ENCODE results near the gene HOXC9.

The HOXC9 gene

GRCh38 chr12:54012631-54013409 lies 12.9 kb downstream of the HOXC9 start:
- DNase-seq (ENCODE audit: low read depth in 2 of 2, low spot score in 1 of 2): no peak

- DNase-seq (ENCODE audit: low read depth in 2 of 2, low spot score in 1 of 2): no peak
Observed at GRCh38 chr12:54014377-54015017, 14.5 kb downstream of the HOXC9 start.

GRCh38 chr12:54015018-54015931 lies 15.3 kb downstream of the HOXC9 start:
- no peak for DNase-seq (ENCODE audit: low read depth in 2 of 2, low spot score in 1 of 2)

- no peak for DNase-seq (ENCODE audit: low read depth in 2 of 2, low spot score in 1 of 2)
Observed at GRCh38 chr12:54016051-54016450, 16.1 kb downstream of the HOXC9 start.

GRCh38 chr12:54016478-54016964 lies 16.6 kb downstream of the HOXC9 start:
- DNase-seq (ENCODE audit: low read depth in 2 of 2, low spot score in 1 of 2): no peak

GRCh38 chr12:54017027-54017788 lies 17.2 kb downstream of the HOXC9 start:
- no peak for DNase-seq (ENCODE audit: low read depth in 2 of 2, low spot score in 1 of 2)

GRCh38 chr12:54017878-54018467 lies 18.0 kb downstream of the HOXC9 start:
- peak; percentile 26 to 55 for DNase-seq (ENCODE audit: low read depth in 2 of 2, low spot score in 1 of 2)

GRCh38 chr12:54018468-54018984 lies 18.6 kb downstream of the HOXC9 start:
- DNase-seq (ENCODE audit: low read depth in 2 of 2, low spot score in 1 of 2): no peak

- DNase-seq (ENCODE audit: low read depth in 2 of 2, low spot score in 1 of 2): no peak
Observed at GRCh38 chr12:54019091-54019811, 19.3 kb downstream of the HOXC9 start.

GRCh38 chr12:54019924-54020590 lies 20.1 kb downstream of the HOXC9 start:
- DNase-seq (ENCODE audit: low read depth in 2 of 2, low spot score in 1 of 2): no peak

GRCh38 chr12:54020591-54021405 lies 20.8 kb downstream of the HOXC9 start:
- DNase-seq (ENCODE audit: low read depth in 2 of 2, low spot score in 1 of 2): no peak

- no peak for DNase-seq (ENCODE audit: low read depth in 2 of 2, low spot score in 1 of 2)
Observed at GRCh38 chr12:54021432-54022013, 21.6 kb downstream of the HOXC9 start.

- no peak for DNase-seq (ENCODE audit: low read depth in 2 of 2, low spot score in 1 of 2)
Observed at GRCh38 chr12:54022960-54023884, 23.3 kb downstream of the HOXC9 start.

GRCh38 chr12:54024127-54024526 lies 24.2 kb downstream of the HOXC9 start:
- no peak for DNase-seq (ENCODE audit: low read depth in 2 of 2, low spot score in 1 of 2)

- DNase-seq (ENCODE audit: low read depth in 2 of 2, low spot score in 1 of 2): no peak
Observed at GRCh38 chr12:54024581-54025305, 24.8 kb downstream of the HOXC9 start.
